WI38 (cell line): Measurements from ENCODE around the gene CIB4.

Source experiments
- H3K4me3 ChIP-seq: 2 replicates; pipeline ENCODE4 v1.5.1; 2011; ENCODE audit warnings: low read depth, mild to moderate bottlenecking, control low read depth, low read length
- TF ChIP-seq, protein P1 (sequence below): IDR thresholded peaks from 2 replicates; pipeline ENCODE4 v1.5.1; 2012; ENCODE audit warnings: low read depth, mild to moderate bottlenecking, control low read depth, low read length

CIB4 gene

DNA sequence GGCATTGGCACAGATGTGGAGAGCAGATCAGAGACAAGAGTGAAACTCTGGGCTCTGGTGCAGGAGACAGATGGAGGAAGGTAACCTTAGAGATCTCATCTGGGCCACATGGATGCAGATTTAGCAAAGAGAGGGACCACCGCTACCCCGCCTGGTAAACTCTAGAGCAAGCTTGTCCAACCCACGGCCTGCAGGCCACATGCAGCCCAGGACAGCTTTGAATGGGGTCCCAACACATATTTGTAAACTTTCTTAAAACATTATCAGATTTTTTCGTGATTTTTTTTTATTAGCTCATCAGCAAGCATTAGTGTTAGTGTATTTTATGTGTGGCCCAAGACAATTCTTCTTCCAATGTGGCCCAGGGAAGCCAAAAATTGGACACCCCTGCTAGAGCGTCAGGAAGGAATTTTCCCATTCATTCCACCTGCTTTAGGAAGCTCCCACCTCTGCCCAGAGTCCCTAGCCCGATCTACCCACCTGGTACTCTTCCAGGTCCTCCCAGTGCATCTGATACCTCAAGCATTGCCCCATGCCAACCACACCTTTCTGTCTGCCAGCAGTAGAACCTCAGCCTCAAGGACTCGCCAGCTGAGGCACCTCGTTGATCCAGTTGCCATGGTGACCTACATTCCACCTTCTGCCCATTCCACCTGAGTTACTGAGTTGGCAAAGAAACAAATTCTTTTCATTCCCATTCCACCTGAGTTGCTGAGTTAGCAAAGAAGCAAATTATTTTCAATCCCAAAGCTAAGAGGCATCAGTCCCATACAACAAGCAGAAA, at the start of gene CIB4:
CIB4 (minus strand) TSS at position 586 of the 784 bp plus-strand sequence; CDS start at position 534, 52 bp downstream.
- no peak within 1 kb of the TSS for H3K4me3 ChIP-seq
- TF ChIP-seq, protein P1, sequence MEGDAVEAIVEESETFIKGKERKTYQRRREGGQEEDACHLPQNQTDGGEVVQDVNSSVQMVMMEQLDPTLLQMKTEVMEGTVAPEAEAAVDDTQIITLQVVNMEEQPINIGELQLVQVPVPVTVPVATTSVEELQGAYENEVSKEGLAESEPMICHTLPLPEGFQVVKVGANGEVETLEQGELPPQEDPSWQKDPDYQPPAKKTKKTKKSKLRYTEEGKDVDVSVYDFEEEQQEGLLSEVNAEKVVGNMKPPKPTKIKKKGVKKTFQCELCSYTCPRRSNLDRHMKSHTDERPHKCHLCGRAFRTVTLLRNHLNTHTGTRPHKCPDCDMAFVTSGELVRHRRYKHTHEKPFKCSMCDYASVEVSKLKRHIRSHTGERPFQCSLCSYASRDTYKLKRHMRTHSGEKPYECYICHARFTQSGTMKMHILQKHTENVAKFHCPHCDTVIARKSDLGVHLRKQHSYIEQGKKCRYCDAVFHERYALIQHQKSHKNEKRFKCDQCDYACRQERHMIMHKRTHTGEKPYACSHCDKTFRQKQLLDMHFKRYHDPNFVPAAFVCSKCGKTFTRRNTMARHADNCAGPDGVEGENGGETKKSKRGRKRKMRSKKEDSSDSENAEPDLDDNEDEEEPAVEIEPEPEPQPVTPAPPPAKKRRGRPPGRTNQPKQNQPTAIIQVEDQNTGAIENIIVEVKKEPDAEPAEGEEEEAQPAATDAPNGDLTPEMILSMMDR, result no peak

DNA sequence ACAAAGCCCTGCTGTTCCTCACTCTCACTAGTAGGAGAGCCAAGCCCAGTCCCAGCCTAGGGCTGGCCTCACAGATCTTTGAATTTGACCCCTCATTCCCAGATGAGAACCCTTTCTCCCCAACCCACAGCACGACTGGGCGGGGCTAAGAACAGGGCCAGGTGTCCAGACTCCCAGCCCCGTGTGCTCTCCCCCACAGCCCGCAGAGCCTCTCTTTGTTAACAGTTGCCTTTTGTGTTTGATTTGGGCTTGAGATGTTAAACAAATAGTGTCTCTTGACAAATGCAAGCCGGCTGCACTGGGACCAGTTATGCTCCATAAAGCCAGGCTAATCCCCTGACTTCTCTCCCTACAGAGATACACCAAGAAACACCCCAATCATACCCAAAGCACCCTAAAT, 46.6 kb upstream of the CIB4 start:
- H3K4me3 ChIP-seq, result no peak overlapping the region
- TF ChIP-seq, protein P1, result no peak

DNA sequence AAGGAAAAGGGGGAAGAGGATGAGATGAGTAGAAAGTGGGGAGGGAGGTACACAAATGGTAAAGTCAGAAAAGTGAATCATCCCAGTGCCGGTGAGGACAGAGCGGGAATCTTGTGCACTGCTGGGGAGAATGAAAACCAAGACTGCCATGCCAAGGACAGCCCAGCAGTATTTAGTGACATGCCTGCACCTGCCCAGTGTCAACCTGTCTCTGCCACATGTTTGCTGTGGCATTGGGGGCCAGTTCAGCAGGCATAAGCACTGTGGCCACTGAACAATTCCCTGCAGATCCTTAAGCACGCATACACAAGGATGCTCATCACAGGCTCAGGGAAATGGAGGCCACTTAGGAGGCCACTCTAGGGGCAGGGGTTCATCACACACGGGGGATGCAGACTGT, 46.2 kb upstream of the CIB4 start:
- no peak overlapping the region for H3K4me3 ChIP-seq
- TF ChIP-seq, protein P1, result no peak

DNA sequence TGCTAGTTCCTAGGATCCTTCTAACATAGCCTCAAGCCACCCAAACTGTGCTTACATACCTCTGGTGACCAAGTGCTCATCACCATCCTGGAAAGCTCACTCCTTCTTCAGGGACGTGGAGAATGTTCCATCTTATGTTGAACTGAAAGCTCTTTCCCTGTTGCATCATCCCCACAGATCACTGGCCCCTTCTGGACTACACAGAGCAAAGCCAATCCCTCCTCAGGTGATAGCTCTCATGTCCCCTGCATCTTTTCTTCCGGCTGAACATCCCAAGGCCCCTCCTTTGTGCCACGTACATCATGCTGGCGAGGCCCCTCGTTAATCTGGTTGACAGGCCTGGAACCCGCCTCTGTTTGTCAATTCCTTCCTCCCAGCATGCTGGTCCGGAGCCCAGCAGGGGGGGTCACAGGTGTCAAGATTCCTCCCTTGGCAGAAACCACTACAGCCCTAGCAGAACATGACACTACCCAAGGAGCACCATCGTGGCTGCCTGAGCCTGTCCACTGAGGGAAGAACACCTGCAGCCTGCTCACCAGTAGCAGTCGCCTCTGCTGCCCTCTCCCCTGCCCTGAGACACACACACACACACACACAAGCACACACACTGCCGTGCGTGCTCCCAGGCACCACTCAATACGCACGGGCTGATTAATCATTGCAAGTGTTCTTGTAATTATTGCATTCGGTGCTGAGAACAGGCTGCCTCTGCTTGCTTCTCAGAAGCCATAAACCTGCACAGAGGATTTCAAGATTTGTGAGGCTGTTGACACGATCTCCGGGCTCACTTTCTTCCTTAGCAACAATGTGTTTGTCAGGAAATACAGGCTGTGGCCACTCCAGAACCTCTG, 45.0 kb upstream of the CIB4 start:
- TF ChIP-seq, protein P1, result no peak
- H3K4me3 ChIP-seq, result no peak overlapping the region

DNA sequence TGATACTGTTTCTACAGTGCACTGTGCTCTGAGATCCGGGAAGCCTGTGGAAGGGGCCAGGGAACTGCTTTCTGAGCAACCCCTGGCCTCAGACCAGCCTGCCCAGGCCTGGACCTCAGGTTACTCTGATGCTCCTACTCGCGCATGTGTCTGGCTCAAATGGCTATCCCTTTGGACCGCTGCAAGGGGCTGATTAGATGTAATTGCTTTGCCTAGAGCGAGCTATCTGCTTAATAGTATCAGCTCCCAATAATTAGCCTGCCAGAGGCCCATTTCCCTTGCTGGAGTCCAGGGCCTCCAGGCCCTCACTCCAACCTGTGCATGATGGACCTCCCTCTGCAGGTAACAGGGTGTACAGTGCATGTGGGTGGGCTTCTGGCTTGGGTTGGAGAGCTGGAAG, 44.2 kb upstream of the CIB4 start:
- TF ChIP-seq, protein P1, result no peak
- H3K4me3 ChIP-seq, result no peak overlapping the region

DNA sequence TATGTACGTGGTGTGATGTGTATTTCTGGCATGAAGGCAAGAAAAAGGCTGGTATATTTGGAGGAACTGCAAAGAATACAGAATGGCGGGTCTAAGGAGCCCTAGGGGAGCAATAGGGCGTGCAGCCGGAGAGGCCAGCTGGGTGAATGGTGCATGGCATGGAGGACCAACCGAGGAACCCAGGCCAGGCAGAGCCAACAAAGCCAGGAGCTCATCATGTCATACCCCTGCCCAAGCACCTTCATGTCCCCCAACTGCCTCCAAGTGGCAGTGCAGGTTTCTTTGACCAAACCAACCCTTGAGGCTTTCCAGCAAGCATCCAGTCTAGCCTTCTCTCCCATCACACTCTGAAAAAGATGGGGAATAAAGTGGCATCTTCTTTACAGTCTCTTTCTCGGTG, 42.4 kb upstream of the CIB4 start:
- TF ChIP-seq, protein P1, result no peak
- H3K4me3 ChIP-seq, result no peak overlapping the region

DNA sequence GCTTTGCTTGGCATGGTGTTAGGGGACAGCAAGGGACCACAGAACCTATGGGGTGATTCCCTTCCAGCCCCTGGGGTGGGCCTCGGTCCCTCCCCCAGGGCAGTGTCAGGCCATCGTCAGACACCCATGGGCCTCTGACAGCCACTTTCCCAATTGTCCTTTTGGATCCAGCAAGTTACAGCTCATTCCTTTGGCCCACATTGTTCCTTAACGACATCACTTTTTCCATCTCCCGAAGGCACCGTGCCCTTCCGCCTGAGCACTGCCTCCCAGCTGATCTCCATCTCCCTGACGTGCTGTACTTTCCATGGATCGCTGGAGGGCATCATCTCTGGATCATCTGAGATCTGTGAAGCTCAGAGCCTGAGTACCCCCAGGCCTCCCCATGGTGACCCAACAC, 41.0 kb upstream of the CIB4 start:
- TF ChIP-seq, protein P1, result no peak
- no peak overlapping the region for H3K4me3 ChIP-seq
